ENCODE data around the gene SEC31A.

Gene SEC31A

GRCh38 chr4:82774711-82775171, 116.2 kb downstream of the SEC31A start:
- Histone ChIP-seq H3K4me3 (ENCODE audit: insufficient read length, low read depth) (no peak overlapping the region), H3K9ac (ENCODE audit: insufficient read length, low read depth) (no peak overlapping the region), H3K9me3 (ENCODE audit: insufficient read depth, low read length) (no peaks in the 10 kb centered on the region), H3K27me3 (ENCODE audit: insufficient read depth, insufficient read length) (no peaks in the 10 kb centered on the region), H3K4me1 (ENCODE audit: insufficient read depth, insufficient read length) (peaks cover 4% of the 10 kb centered on the region), H3K36me3 (ENCODE audit: insufficient read depth, insufficient read length, low read length) (peaks cover 2% of the 10 kb centered on the region)
- no peak for DNase-seq (ENCODE audit: low read depth, low spot score)
- TF ChIP-seq YY1 (IDR thresholded peaks at IDR 0.05; ENCODE audit: insufficient read depth, insufficient read length) (no peak), SUZ12 (IDR thresholded peaks at IDR 0.05; ENCODE audit: extremely low read depth, insufficient read depth, insufficient read length) (no peak), ZNF274 (IDR thresholded peaks at IDR 0.05; ENCODE audit: low read depth, low read length) (no peak)

- no peak for DNase-seq (ENCODE audit: low read depth, low spot score)
- no peak overlapping the region for H3K9ac ChIP-seq (ENCODE audit: insufficient read length, low read depth)
- peaks cover 2% of the 10 kb centered on the region for H3K36me3 ChIP-seq (ENCODE audit: insufficient read depth, insufficient read length, low read length)
- no peak overlapping the region for H3K4me3 ChIP-seq (ENCODE audit: insufficient read length, low read depth)
- no peaks in the 10 kb centered on the region for H3K9me3 ChIP-seq (ENCODE audit: insufficient read depth, low read length)
- no peak for TF ChIP-seq ZNF274 (IDR thresholded peaks at IDR 0.05; ENCODE audit: low read depth, low read length)
- TF ChIP-seq YY1 (IDR thresholded peaks at IDR 0.05; ENCODE audit: insufficient read depth, insufficient read length): no peak
- no peak for TF ChIP-seq SUZ12 (IDR thresholded peaks at IDR 0.05; ENCODE audit: extremely low read depth, insufficient read depth, insufficient read length)
- peaks cover 4% of the 10 kb centered on the region for H3K4me1 ChIP-seq (ENCODE audit: insufficient read depth, insufficient read length)
- H3K27me3 ChIP-seq (ENCODE audit: insufficient read depth, insufficient read length): no peaks in the 10 kb centered on the region
Observed at GRCh38 chr4:82773057-82773456, 117.9 kb downstream of the SEC31A start.

DNA sequence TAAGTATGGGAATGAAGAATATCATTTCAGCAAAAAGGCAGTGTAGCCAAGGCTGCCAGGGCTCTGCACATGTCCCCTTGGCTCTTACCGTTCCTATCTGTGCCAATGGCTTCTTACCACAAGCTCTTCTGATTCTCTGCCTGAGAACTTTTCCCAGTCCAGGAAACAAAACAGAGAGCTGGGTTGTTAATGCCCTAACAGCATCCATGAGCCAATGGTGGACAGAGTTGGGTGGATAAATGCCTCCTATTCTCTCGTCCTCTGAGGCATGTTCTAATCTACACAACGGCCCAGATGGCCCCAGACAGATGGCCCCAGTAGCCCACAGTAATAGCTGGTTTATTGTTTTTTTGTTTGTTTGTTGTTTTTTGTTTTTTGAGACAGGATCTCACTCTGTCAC, 120.3 kb downstream of the SEC31A start:
- Histone ChIP-seq H3K9ac (ENCODE audit: insufficient read length, low read depth) (no peak overlapping the region), H3K9me3 (ENCODE audit: insufficient read depth, low read length) (peaks cover 8% of the 10 kb centered on the region), H3K4me3 (ENCODE audit: insufficient read length, low read depth) (no peak overlapping the region), H3K27me3 (ENCODE audit: insufficient read depth, insufficient read length) (no peaks in the 10 kb centered on the region), H3K36me3 (ENCODE audit: insufficient read depth, insufficient read length, low read length) (peaks cover 2% of the 10 kb centered on the region), H3K4me1 (ENCODE audit: insufficient read depth, insufficient read length) (peaks cover 4% of the 10 kb centered on the region)
- DNase-seq (ENCODE audit: low read depth, low spot score): no peak
- TF ChIP-seq SUZ12 (IDR thresholded peaks at IDR 0.05; ENCODE audit: extremely low read depth, insufficient read depth, insufficient read length) (no peak), ZNF274 (IDR thresholded peaks at IDR 0.05; ENCODE audit: low read depth, low read length) (no peak), YY1 (IDR thresholded peaks at IDR 0.05; ENCODE audit: insufficient read depth, insufficient read length) (no peak)

Measured in NT2/D1 (cell line).